A549 (cell line): ENCODE results near the gene LILRA6. TPM values are rescaled to one million over a fixed set of nuclear protein-coding genes. Genes with fewer than 3 reads are reported as not detected.
"Not testable (repeated sequence)": the region's sequence is repeated elsewhere in the genome, so short reads cannot be mapped to it uniquely, and the experiment has no call there.

Source experiments
- ATAC-seq, 2 experiments: fragments of 200-7000 bp in 1 of 2; fragments of >200 bp in 1 of 2; cut with Nextera tagmentation in 1 of 2; cut with Tn5 transposase in 1 of 2; 3 replicates each; pipeline versions ENCODE4 v1.8.0 to v1.9.1; 2018 to 2020; ENCODE audit warnings: mild to moderate bottlenecking in 1 of 2, moderate library complexity in 1 of 2
- CTCF ChIA-PET: fragments of 300-600 bp; sonication (Branson Sonifier 250); formaldehyde crosslinking; extraction: SDS; loops from one replicate; lab custom pipeline; 2021; ENCODE audit warnings: antibody characterized with exemption, inconsistent platforms; lab: Yijun Ruan, JAX
- POLR2A ChIA-PET: fragments of 350-600 bp; formaldehyde crosslinking; extraction: SDS; loops from one replicate; lab custom pipeline; 2021; ENCODE audit warnings: antibody characterized with exemption, inconsistent platforms; lab: Yijun Ruan, JAX
- DNase-seq, 2 experiments: peaks; one replicate each; pipeline versions ENCODE4 v3.0.0 to v3.0.0-alpha.2; 2011 to 2016; ENCODE audit warnings: low read depth in 1 of 2, low spot score in 1 of 2
- FAIRE-seq: peaks from 2 replicates; lab custom pipeline; 2011; peaks lifted over from hg19 to GRCh38; lab: Jason Lieb, UNC
- H3K27ac ChIP-seq, 2 experiments: fragments of >200 bp; sonication (Bioruptor Twin); formaldehyde crosslinking; 3 replicates each; pipeline ENCODE4 v1.5.1; 2016 to 2017
- H3K4me1 ChIP-seq: fragments of >200 bp; sonication (Bioruptor Twin); formaldehyde crosslinking; 3 replicates; pipeline ENCODE4 v1.6.1; 2016
- H3K4me2 ChIP-seq: fragments of >200 bp; sonication (Bioruptor Twin); formaldehyde crosslinking; 3 replicates; pipeline ENCODE4 v1.6.1; 2016
- H3K4me3 ChIP-seq: fragments of >200 bp; sonication (Bioruptor Twin); formaldehyde crosslinking; 3 replicates; pipeline ENCODE4 v1.5.1; 2016
- H3K9me3 ChIP-seq: fragments of >200 bp; sonication (Bioruptor Twin); formaldehyde crosslinking; 3 replicates; pipeline ENCODE4 v1.6.1; 2016
- CEBPB ChIP-seq, 2 experiments: fragments of >200 bp in 1 of 2; sonication (Bioruptor Twin) in 1 of 2; formaldehyde crosslinking in 1 of 2; IDR thresholded peaks; 2 replicates each; pipeline ENCODE4 v1.6.1; 2012 to 2016
- EP300 ChIP-seq, 2 experiments: fragments of >200 bp; sonication (Bioruptor Twin); formaldehyde crosslinking; IDR thresholded peaks; 2 replicates in 1 of 2; 3 replicates in 1 of 2; pipeline ENCODE4 v1.6.1; 2016 to 2017
- TP53 ChIP-seq: fragments of 250-450 bp; sonication (Bioruptor Pico); IDR thresholded peaks from 2 replicates; pipeline ENCODE4 v1.5.0; 2021; ENCODE audit warnings: mild to moderate bottlenecking, moderate library complexity
- WGBS: methylation state at CpG from one replicate; pipeline ENCODE4 v1.1.6; 2017; ENCODE audit errors: missing lambda C conversion rate; 5-methylcytosine and 5-hydroxymethylcytosine counted together
- polyA plus RNA-seq, 4 experiments: library from polyadenylated mRNA; depleted of rRNA in 3 of 4; stranded (reverse); fragments of >200 nt; fragmentation: RNase III in 1 of 4; extraction: RNeasy Plus Mini Kit Qiagen cat#74134 plus additional on column Dnase treatment in 1 of 4; gene quantifications; 2 replicates in 3 of 4; 3 replicates in 1 of 4; pipeline ENCODE4 v1.2.3, GENCODE V29; 2011 to 2017

LILRA6 gene
- polyA plus RNA-seq, 2 of the 4 experiments (the other 2 are of a cell fraction), result not detected

DNA sequence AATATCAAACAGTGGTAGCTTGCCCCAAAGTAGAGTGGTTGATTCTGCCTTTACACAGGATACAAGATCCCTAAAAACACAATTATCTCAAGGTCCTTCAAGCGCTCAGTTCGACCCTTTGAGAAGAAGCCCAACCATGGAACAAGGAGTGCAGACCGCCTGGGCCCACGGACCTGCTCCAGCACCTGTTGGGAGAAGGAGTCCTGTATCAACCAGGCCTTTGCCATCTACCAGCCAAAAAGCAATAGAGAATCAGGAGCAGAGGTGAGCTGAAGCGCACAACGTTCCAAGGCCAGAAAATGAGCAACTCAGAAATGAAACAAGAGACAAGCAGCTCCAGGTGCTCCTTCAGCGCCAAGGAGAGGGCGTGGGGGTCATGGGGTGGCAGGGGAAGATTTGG is 13.4 kb downstream of the LILRA6 start (continued):
- no peak for TF ChIP-seq TP53 (CRISPR knock-in tag)
- TF ChIP-seq EP300 (IDR thresholded peaks at IDR 0.05), result no peak
- TF ChIP-seq CEBPB (IDR thresholded peaks at IDR 0.05), result no peak

DNA sequence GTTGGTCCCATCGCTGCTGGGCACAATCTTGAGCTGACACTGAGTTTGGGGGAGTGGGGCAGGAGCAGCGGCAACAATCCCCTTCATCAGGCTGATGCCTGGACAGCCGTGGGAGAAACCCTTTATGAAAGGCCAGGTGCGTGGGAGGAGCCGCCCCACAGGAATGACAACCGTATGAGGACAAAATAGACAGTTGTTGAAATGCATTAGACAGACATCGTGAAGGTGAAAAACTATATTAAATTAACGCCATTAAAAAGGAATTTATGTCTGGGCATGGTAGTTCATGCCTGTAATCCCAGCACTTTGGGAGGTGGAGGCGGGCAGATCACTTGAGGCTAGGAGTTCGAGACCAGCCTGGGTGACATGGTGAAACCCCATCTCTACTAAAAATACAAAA is 18.0 kb downstream of the LILRA6 start:
- not testable (repeated sequence) for H3K4me2 ChIP-seq, ATAC-seq, DNase-seq, H3K4me1 ChIP-seq, H3K9me3 ChIP-seq, H3K4me3 ChIP-seq, H3K27ac ChIP-seq, FAIRE-seq
- POLR2A ChIA-PET, result interaction anchor here (1.0 kb wide), 1 partner anchor 14 kb away, joined by 4 read pairs; no protein-coding TSS in a partner anchor
- CTCF ChIA-PET, result interaction anchor here (1.0 to 1.4 kb wide), 3 partner anchors 34 to 73 kb away, joined by 3 read pairs; no protein-coding TSS in a partner anchor
- 69% methylated on average over 10 of the region's 10 CpGs for WGBS

DNA sequence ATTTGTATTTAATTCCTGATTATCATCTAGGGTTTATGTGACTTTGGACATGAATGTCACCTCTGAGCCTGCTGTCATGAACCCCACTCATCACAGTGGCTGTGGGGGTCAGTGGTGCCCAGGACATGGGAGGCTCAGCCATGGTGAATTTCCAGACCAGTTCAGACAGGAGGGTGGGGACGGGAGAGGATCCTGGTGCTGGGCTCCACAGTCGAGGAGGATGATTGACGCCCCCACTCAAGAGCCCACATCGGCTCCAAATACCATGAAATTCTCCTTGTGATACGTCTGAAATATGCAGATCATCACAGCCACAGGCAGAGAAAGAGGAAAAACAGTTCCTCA is 18.7 kb downstream of the LILRA6 start:
- H3K27ac ChIP-seq, H3K9me3 ChIP-seq, FAIRE-seq, H3K4me2 ChIP-seq, POLR2A ChIA-PET, CTCF ChIA-PET, H3K4me3 ChIP-seq, DNase-seq, ATAC-seq, H3K4me1 ChIP-seq: not testable (repeated sequence)
- WGBS, result 43% methylated on average over 5 of the region's 5 CpGs

DNA sequence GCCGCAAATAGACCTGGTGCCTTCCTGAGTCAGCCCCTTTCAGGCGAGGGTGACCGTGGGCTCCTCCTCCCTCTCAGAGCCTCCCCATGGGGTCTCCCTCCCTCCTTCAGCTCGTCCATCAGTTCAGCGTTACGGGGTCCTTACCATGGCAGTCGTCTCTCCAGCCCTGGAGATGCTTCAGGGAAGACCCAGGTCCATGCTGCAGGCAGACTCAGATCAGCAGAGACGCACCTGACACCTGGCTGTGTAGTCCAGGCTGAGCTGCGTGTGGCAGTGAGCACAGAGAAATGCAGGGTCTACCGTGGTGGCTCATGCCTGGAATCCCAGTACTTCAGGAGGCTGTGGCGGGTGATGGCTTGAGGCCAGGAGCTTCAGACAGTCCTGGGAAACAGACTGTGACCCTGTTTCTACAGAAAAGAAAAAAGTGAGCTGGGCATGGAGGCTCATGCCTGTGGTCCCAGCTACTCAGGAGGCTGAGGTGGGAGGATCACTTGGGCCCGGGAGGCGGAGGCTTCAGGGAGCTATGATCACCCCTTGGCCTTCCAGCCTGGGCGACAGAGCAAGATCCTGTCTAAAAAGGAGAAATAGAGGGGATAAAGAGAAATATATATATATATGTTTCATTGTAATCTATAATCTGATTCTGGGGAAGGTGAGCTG is 19.2 kb downstream of the LILRA6 start:
- H3K9me3 ChIP-seq, POLR2A ChIA-PET, H3K4me2 ChIP-seq, FAIRE-seq, DNase-seq, H3K4me1 ChIP-seq, H3K27ac ChIP-seq, H3K4me3 ChIP-seq: not testable (repeated sequence)
- WGBS, result 70% methylated on average over 12 of the region's 14 CpGs
- CTCF ChIA-PET, result interaction anchor here (1.8 kb wide), 1 partner anchor 9 kb away, joined by 8 read pairs; no protein-coding TSS in a partner anchor
- peak in 1 of 2 experiments; percentile 11; a peak in 2 of 6 replicates for ATAC-seq

DNA sequence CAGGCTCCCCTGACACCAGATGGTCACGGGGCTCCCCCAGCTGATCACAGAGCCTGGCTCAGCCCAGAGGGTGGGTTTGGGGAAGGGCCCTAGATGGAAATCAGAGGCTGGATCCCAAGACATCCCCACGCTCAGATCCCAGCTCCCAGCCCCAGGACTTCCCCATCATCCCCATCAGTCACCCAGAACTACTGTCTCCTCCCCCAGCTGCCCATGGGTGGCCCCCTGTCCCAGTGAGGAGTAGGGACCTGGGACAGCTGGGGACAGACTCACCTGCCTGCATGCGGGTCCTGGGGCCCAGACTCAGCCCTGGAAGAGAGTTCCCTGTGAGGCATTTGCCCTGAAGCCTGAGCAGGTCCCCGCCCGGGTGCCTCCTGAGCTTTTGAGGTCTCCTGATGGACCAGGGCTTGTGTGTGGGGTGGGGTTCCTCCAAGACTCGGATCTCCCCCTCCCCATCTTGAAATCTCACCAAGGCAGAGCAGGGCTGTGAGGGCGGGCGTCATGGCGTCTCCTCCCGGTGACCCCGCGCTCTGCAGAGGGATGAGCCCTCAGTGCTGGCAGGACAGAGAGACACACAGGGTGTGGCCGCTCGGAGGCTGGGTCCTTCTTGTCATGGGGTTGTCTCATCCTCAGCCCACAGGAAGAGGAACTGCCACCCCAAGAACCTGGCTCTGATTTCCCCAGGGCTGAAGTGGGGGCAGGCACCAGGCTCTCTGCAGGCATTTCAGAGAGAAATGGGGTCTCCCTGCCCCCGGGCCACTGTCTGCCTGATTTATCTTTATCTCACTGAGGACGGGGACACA is 19.9 kb downstream of the LILRA6 start, which contains the start of gene LILRB3:
Gene LILRB3 (minus strand): TSS at position 534 of the 803 bp plus-strand sequence. CDS start 31 bp downstream, at position 503.
- CTCF ChIA-PET, result interaction anchor here (1.8 kb wide), 1 partner anchor 9 kb away, joined by 8 read pairs; no protein-coding TSS in a partner anchor
- H3K4me1 ChIP-seq, H3K4me3 ChIP-seq, H3K4me2 ChIP-seq, POLR2A ChIA-PET, DNase-seq, FAIRE-seq, H3K9me3 ChIP-seq, H3K27ac ChIP-seq: not testable (repeated sequence)
- WGBS, result 66% methylated on average over 14 of the region's 16 CpGs
- peak; percentile 30 to 49; a peak in 3 of 6 replicates for ATAC-seq

DNA sequence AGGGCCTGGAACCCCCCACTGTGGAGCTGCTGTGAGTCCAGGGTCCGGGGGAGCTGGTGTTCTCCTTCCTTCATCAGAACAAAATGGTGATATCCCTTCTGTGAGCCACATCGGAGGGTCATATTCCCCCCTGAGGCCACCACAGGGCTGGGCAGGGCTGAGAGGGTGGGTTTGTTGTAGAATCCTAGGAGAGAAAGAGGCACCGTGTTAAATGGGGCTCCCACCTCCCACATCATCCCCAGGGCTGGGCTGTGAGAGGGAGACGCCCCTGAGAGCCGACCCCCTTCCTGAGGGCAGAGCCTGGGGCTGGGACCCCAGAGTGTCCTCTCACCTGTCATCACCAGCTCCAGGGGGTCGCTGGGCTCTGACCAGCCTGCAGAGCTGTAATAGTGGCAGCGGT is 20.6 kb downstream of the LILRA6 start:
- H3K27ac ChIP-seq, DNase-seq, ATAC-seq, H3K9me3 ChIP-seq, H3K4me1 ChIP-seq, H3K4me3 ChIP-seq, H3K4me2 ChIP-seq, FAIRE-seq, POLR2A ChIA-PET: not testable (repeated sequence)
- 76% methylated on average over 6 of the region's 7 CpGs for WGBS
- CTCF ChIA-PET, result interaction anchor here (1.8 kb wide), 1 partner anchor 10 kb away, joined by 8 read pairs; no protein-coding TSS in a partner anchor

DNA sequence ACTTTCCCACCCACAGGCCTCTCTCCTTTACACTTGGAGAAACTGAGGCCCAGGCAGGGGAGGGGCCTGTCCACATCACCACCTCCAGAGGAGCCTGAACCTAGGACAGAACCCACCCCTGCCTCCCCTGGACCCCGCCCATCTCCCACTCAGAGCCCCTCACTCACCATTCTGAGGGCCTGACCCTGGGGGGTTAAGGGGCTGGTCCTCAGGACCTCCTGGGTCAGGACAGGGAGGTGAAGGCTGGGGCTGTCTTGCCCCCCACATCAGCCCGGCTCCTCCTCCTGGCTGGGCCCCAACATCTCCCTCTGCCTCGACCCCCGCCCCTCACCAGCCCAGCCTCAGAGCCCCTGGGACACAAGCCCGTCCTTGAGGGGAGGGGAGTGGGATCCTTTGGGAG is 22.9 kb downstream of the LILRA6 start:
- H3K27ac ChIP-seq, FAIRE-seq, DNase-seq, H3K9me3 ChIP-seq, H3K4me1 ChIP-seq, POLR2A ChIA-PET, H3K4me2 ChIP-seq, H3K4me3 ChIP-seq, ATAC-seq: not testable (repeated sequence)
- CTCF ChIA-PET, result interaction anchor here (1.0 kb wide), 1 partner anchor 38 kb away, joined by 3 read pairs; no protein-coding TSS in a partner anchor
- 69% methylated on average over 4 of the region's 5 CpGs for WGBS
